ENCODE results near the gene C19orf44. TPM values are rescaled to one million over a fixed set of nuclear protein-coding genes. Genes with fewer than 3 reads are reported as not detected.

C19orf44 gene
- total RNA-seq, 2 donors from 2014 or later: 4.9 to 14.8 TPM

DNA sequence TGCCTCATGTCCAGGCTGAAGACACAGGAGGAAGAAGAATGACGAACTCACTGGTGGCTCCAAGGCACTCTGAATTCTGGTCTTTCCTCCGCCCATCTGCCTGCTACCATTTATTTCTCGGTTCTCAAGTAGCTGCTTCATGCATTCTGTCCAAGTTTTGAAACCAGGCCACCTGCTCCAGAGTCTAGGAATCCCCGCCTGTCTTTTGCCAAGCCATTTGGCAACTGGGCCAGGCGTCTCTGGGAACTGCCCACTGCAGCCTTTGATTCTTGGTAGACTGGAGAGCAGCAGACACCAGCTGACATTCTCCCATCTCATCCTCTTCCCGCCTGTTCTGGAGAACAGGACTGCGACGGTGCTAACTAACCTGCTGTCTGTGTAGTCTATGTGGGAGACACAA is 65.2 kb downstream of the C19orf44 start:
- DNase-seq: peak in 1 of 4 donors; percentile 60

DNA sequence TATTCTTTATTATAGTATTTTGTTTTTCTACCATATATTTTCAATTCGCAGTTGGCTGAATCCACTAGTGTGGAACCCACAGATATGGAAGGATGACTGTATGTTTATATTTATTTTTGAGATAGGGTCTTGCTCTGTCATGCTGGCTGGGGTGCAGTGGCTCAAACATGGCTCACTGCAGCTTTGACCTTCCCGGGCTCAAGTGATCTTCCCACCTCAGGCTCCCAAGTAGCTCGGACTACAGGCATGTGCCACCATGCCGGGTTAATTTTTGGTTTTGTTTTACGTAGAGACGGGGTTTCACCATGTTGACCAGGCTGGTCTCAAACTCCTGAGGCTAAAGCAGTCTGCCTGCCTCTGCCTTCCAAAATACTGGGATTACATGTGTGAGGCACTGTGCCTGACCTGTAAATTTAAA is 66.4 kb downstream of the C19orf44 start:
- ATAC-seq: no peak
- Histone ChIP-seq H3K36me3 (replicated peaks in 1 of 2; ENCODE audit: insufficient read depth in 1 of 2, low read depth in 2 of 2) (peaks cover 0 to 13% of the 10 kb centered on the region in 2 donors), H3K4me1 (peaks cover 44% of the 10 kb centered on the region), H3K4me3 (no peak overlapping the region), H3K27ac (no peak overlapping the region), H3K9me3 (no peaks in the 10 kb centered on the region), H3K27me3 (no peaks in the 10 kb centered on the region)
- TF ChIP-seq, protein P1, sequence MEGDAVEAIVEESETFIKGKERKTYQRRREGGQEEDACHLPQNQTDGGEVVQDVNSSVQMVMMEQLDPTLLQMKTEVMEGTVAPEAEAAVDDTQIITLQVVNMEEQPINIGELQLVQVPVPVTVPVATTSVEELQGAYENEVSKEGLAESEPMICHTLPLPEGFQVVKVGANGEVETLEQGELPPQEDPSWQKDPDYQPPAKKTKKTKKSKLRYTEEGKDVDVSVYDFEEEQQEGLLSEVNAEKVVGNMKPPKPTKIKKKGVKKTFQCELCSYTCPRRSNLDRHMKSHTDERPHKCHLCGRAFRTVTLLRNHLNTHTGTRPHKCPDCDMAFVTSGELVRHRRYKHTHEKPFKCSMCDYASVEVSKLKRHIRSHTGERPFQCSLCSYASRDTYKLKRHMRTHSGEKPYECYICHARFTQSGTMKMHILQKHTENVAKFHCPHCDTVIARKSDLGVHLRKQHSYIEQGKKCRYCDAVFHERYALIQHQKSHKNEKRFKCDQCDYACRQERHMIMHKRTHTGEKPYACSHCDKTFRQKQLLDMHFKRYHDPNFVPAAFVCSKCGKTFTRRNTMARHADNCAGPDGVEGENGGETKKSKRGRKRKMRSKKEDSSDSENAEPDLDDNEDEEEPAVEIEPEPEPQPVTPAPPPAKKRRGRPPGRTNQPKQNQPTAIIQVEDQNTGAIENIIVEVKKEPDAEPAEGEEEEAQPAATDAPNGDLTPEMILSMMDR (IDR thresholded peaks at IDR 0.05): no peak
- no peak for TF ChIP-seq POLR2A (IDR thresholded peaks at IDR 0.05)
- intact Hi-C loops (cut with DNase I): no loop called here
- no peak for DNase-seq
- 74 to 76% methylated on average over 6 of the region's 6 CpGs for whole genome bisulfite sequencing, 2 donors

More for the DNA sequence above, 65.2 kb downstream of the C19orf44 start:
- no peak for TF ChIP-seq POLR2A (IDR thresholded peaks at IDR 0.05)
- TF ChIP-seq, protein P1 (IDR thresholded peaks at IDR 0.05): no peak
- intact Hi-C loops (cut with DNase I): no loop called here
- H3K4me1 ChIP-seq: peaks cover 43% of the 10 kb centered on the region
- H3K27ac ChIP-seq: peak overlapping the region in 1 of 4 donors; percentile 29
- WGBS, 2 donors: 53 to 66% methylated on average over 8 of the region's 8 CpGs
- H3K36me3 ChIP-seq (replicated peaks in 1 of 2; ENCODE audit: insufficient read depth in 1 of 2, low read depth in 2 of 2): peaks cover 0 to 13% of the 10 kb centered on the region in 2 donors
- no peaks in the 10 kb centered on the region for H3K9me3 ChIP-seq
- no peak for ATAC-seq
- H3K27me3 ChIP-seq: no peaks in the 10 kb centered on the region
- no peak overlapping the region for H3K4me3 ChIP-seq

- Histone ChIP-seq H3K27ac (peak overlapping the region in 3 of 4 donors; percentile 53 to 74 (median 58)), H3K4me3 (no peak overlapping the region), H3K9me3 (no peaks in the 10 kb centered on the region), H3K4me1 (peaks cover 60% of the 10 kb centered on the region), H3K27me3 (no peaks in the 10 kb centered on the region), H3K36me3 (replicated peaks in 1 of 2; ENCODE audit: insufficient read depth in 1 of 2, low read depth in 2 of 2) (peaks cover 0 to 11% of the 10 kb centered on the region in 2 donors)
- DNase-seq (peak; percentile 44 to 67 (median 55)), ATAC-seq (peak; percentile 87)
- TF ChIP-seq POLR2A (IDR thresholded peaks at IDR 0.05): peak in 1 of 3 donors; percentile 11
- TF ChIP-seq, protein P1 (IDR thresholded peaks at IDR 0.05): peak in 2 of 7 experiments; percentile 9 to 17
- intact Hi-C loops (cut with DNase I): no loop called here
- 12 to 28% methylated on average over 7 of the region's 7 CpGs for WGBS, 2 donors
These were observed 68.6 kb downstream of the C19orf44 start for GRCh38 chr19:16564842-16565241.

DNA sequence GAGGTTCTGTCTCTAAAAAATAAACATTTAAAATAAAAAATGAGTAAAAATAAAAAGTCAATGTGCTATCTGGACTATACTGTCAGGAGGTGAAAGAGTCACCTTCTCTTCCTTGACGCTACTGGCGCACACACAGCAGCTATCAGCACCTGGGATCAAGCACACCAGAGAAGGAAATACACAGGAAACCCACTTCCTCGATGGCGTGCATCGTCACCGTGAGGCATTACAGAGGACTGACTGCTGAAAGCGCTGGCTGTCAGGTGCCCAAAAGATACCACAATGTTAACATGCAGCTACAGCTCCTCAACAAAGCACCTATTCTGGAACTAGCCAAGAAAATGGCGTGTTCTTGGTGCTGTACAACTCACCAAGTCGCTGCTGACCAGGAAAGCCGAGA is 70.0 kb downstream of the C19orf44 start:
- Histone ChIP-seq H3K9me3 (no peaks in the 10 kb centered on the region), H3K27me3 (no peaks in the 10 kb centered on the region), H3K4me3 (no peak overlapping the region), H3K36me3 (replicated peaks in 1 of 2; ENCODE audit: insufficient read depth in 1 of 2, low read depth in 2 of 2) (peaks cover 0 to 10% of the 10 kb centered on the region in 2 donors), H3K4me1 (peaks cover 72% of the 10 kb centered on the region), H3K27ac (peak overlapping the region in 3 of 4 donors; percentile 56 to 74 (median 58))
- WGBS, 2 donors: 41 to 54% methylated on average over 10 of the region's 10 CpGs
- intact Hi-C loops (cut with DNase I): no loop called here
- no peak for ATAC-seq
- peak in 1 of 3 donors; percentile 12 for TF ChIP-seq POLR2A (IDR thresholded peaks at IDR 0.05)
- TF ChIP-seq, protein P1 (IDR thresholded peaks at IDR 0.05): no peak
- DNase-seq: peak in 2 of 4 donors; percentile 39 to 53

GRCh38 chr19:16566702-16567101 is 70.5 kb downstream of the C19orf44 start:
- Histone ChIP-seq H3K4me3 (no peak overlapping the region), H3K4me1 (peaks cover 72% of the 10 kb centered on the region), H3K36me3 (replicated peaks in 1 of 2; ENCODE audit: insufficient read depth in 1 of 2, low read depth in 2 of 2) (peaks cover 0 to 10% of the 10 kb centered on the region in 2 donors), H3K27me3 (no peaks in the 10 kb centered on the region), H3K9me3 (no peaks in the 10 kb centered on the region), H3K27ac (peak overlapping the region in 3 of 4 donors; percentile 56 to 74 (median 58))
- DNase-seq (no peak), ATAC-seq (no peak)
- WGBS, 2 donors: 96 to 97% methylated on average over 5 of the region's 5 CpGs
- intact Hi-C loops (cut with DNase I): no loop called here
- TF ChIP-seq, protein P1 (IDR thresholded peaks at IDR 0.05): no peak
- TF ChIP-seq POLR2A (IDR thresholded peaks at IDR 0.05): no peak

Data from body of pancreas (tissue), 4 donors.